Esophagus muscularis mucosa (tissue), 3 donors: ENCODE results near the gene RAB20.

Source experiments
- POLR2A ChIP-seq: fragments of 450-650 bp; IDR thresholded peaks from one replicate; pipeline ENCODE4 v1.6.1; 2017; ENCODE audit warnings: antibody characterized with exemption, moderate library complexity, mild to moderate bottlenecking, low read depth
- POLR2AphosphoS5 ChIP-seq, 2 donors: sonication (generic); formaldehyde crosslinking; IDR thresholded peaks; one replicate each; pipeline ENCODE4 v1.6.1; 2017; ENCODE audit warnings: antibody characterized with exemption in 2 of 2
- TF ChIP-seq, protein P1 (sequence below), 3 experiments: fragments of 200-600 bp in 2 of 3; fragments of 450-650 bp in 1 of 3; sonication (generic) in 2 of 3; IDR thresholded peaks; one replicate each; pipeline ENCODE4 v1.5.1; 2017 to 2019; ENCODE audit warnings: antibody characterized with exemption in 3 of 3, mild to moderate bottlenecking in 2 of 3, moderate library complexity in 1 of 3

DNA sequence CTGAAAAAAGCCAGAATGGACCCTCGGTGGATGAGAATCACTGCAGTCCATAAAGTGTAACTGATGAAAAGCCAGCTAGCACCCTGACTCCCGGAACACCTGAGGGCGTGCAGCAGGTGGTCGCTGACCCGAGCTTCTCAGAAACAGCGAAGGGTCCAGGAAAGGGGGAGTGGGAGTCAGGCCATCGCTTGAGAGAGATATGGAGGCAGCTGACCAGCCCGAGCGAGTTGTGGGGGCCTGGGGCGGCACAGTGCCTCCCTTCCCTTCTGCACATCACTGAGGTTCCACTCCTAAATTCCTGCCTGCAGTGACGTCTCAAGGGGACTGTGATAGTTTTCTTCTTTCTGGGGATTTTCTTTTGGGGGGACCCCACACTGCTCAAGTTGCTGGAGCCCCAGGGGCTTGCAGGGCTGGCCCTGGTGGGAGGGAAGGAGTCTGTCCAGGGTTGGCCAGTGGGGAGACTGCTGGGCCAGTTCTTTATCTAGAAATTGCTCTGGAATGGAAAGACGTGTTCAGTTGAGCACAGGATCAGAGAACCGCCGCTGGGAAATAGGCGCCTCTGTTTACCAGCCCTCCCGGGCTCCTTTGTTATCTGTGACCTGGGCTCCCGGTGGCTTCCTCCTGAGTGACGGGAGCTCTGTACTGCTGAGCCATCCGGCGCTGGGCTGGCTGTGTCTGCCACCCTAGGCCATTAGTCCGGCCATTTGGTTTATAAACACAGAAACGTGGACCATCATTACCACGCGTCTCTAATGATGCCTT, 71.3 kb downstream of the RAB20 start:
- no peak for TF ChIP-seq POLR2A
- TF ChIP-seq, protein P1, sequence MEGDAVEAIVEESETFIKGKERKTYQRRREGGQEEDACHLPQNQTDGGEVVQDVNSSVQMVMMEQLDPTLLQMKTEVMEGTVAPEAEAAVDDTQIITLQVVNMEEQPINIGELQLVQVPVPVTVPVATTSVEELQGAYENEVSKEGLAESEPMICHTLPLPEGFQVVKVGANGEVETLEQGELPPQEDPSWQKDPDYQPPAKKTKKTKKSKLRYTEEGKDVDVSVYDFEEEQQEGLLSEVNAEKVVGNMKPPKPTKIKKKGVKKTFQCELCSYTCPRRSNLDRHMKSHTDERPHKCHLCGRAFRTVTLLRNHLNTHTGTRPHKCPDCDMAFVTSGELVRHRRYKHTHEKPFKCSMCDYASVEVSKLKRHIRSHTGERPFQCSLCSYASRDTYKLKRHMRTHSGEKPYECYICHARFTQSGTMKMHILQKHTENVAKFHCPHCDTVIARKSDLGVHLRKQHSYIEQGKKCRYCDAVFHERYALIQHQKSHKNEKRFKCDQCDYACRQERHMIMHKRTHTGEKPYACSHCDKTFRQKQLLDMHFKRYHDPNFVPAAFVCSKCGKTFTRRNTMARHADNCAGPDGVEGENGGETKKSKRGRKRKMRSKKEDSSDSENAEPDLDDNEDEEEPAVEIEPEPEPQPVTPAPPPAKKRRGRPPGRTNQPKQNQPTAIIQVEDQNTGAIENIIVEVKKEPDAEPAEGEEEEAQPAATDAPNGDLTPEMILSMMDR (IDR thresholded peaks at IDR 0.05): no peak
- TF ChIP-seq POLR2AphosphoS5 (IDR thresholded peaks at IDR 0.05): no peak
